CD4-positive, alpha-beta T cell treated with Interleukin-2 at 100 ng/mL for 4 hours (primary cell): Measurements from ENCODE around the gene USH1G.
A peak's percentile ranks its signal among the peaks of the same experiment; 100 is the strongest.
"Not testable (repeated sequence)": the region's sequence is repeated elsewhere in the genome, so short reads cannot be mapped to it uniquely, and the experiment has no call there.

ENCODE experiments used
- DNase-seq: peaks from one replicate; pipeline ENCODE4 v3.0.0-alpha.2; 2020; ENCODE audit warnings: low spot score

Gene USH1G

GRCh38 chr17:74873874-74874614 is 49.0 kb downstream of the USH1G start:
- DNase-seq: no peak

DNA sequence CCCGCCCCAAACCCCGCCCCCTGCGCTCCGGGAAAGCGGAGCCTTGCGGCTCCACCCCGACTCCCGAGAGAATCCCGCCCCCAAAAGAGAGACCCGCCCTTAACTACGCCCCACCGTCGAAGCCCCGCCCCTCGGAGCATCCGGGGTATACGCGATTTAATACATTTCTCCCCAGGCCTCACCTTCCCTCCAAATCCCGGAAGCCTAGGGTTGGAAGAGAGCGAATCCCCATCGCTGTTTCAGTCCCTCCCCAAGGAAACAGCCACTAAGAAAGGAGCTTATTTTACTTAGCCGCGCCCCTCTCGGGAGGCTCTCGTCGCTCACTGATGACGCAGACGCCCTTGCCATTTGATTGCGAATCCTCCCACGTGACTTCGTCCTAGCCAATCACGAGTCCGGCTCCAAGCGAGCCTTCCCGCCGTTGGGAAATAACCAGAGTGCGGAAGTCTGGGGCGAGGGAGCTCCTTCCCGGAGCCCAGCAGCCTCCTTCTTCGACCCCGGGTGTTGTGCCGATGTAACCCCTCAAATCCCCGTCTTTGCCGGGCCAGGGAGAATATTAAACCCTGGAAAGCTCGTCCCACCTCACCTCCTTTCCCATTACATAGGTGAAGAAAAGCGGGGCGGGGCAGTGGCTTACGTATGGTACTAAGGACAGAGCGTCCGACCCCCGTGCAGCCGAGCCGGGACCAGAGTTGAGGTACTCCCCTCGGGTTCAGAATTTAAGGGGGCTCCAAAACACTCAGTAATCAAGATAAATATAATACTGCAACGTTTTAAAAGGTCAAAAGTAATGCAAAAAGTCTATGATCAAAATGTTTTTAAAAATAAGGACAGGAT is 49.8 kb downstream of the USH1G start:
- peak; percentile 100 for DNase-seq

DNA sequence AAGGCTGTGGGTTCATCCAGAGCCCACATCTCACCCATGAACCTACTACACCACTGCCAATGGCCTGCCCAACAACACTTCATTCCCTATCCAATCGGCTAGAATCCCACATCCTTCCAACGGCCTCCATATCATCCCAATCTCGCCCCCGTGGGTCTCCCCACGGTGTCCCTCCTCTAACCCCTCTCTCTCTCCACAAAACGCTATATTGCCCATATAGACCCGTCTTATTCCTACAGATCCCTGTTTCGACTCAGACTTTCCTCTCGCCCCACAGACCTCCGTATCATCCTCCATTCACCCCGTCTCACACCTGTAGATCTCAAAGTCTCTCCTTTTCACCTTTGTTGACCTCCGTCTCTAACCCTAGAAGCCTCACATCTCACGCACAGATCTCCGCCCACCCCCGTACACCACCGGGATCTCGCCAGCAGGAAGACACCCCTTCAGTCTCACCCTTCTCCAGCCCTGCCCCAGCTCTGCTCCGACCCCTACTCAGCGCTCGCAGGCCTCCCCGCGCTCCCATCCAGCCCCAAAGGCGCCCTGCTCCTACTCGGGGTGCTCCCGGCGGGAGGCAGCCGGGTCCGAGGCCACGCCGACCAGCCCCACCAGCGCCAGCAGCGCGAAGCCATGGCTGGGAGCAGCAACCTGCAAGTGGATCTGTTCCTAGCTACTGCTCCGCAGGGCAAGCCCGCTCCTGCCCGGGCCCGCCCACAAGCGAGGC is 50.6 kb downstream of the USH1G start, which contains the start of gene FDXR:
Gene FDXR, minus strand, starts transcription at position 682 of the 724 bp plus-strand sequence. Its CDS starts 50 bp downstream, at position 632.
- DNase-seq: no peak

DNA sequence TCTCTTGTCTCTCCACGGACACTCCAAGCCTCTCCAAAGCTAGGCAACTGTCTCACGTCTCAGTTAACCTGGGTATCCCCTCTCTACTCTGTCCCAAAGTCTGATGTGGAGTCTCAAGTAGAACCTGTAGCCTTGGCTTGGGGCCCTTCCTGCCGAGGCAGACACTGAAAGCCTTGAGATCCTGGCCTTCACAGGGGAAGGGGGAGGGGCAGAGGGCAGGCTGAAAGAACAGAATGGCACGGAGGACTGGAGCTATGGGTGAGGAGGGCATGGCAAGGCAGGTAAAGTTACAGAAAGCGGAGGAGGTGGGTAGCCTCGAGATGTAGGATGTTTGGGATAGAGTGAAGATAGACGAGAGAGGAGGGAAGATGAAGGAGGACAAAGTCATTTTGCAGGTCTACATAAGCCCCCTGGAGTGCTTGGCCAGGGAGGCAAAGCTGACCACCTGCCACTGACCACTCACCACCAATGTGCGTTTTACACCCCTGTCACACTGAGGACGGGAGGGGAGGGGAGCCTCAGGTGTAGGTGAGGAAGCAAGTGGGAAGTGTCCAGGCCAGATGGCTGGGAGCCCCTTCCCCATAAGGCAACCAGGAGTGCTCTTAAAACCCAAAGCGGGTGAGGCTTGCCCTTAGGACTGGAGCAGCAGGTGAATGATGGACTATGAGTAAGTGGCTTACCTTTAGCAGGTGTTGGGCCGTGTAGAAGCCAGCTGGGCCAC is 51.5 kb downstream of the USH1G start:
- no peak for DNase-seq

- no peak for DNase-seq
Observed at GRCh38 chr17:74870512-74870911, 52.5 kb downstream of the USH1G start.

GRCh38 chr17:74870028-74870427 is 53.0 kb downstream of the USH1G start:
- not testable (repeated sequence) for DNase-seq

GRCh38 chr17:74868908-74869255 is 54.2 kb downstream of the USH1G start:
- no peak for DNase-seq

DNA sequence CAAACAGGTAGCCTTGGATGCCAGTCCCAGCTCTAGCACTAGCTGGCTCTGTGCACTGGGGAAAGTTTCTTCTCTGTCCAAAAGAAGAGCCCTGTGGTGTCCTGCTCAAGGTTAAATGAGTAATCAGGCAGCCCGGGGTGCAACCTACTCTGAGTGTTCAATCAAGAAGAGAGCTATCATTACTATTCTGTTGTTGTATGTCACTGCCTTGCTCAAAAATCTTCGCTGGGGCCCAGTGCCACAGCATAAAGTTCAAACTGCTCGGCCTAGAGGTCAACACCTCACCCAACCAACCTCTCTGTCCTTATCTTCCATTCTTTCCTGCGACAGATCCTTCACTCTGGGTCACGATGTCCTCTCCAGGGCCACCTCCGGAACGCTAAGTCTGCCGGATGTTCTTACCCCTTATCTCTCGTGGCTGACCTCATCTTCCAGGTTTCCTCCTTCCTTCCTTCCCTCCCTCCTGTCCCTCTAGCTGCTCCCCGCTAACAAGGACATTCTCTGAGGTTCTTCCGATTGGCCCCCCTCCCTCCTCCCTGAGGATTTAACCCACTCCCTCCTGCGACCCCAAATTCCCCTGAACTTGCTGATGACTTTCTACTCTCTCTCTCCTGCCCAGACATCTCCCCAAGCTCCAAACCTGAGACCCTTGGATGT is 54.7 kb downstream of the USH1G start:
- no peak for DNase-seq

- no peak for DNase-seq
Observed at GRCh38 chr17:74866198-74866835, 56.7 kb downstream of the USH1G start.
